ENCODE results near the gene LTN1. TPM values are rescaled to one million over a fixed set of nuclear protein-coding genes. Genes with fewer than 3 reads are reported as not detected.
"Not testable (repeated sequence)": the region's sequence is repeated elsewhere in the genome, so short reads cannot be mapped to it uniquely, and the experiment has no call there.

Gene LTN1
- total RNA-seq, 2 experiments from 2014 or later = 23.5 to 25.9 TPM

DNA sequence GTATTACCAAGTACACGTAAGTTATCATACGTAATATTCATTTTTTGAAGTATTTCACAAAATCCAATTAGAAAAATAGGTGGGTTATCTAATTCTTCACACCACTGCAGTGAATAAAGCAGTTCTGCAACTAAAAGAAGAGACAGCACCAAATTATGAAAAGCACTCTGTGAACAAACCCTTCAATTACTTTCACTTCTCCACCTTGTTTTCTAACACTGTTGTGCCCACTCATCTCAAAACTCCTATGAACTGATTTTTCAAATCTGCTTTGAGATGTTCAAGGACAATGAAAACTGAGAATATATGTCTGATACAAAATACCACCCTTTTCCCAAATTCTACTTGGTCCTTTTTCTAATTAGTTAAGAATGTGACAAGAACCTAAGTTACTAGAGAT is 39.4 kb downstream of the LTN1 start:
- H3K9me3 Mint-ChIP-seq (ENCODE audit: insufficient read depth) = no peaks in the 10 kb centered on the region
- ATAC-seq = no peak
- DNase-seq = no peak
- POLR2A ChIA-PET = no interaction called here
- H3K4me3 Mint-ChIP-seq = no peak overlapping the region
- no peak overlapping the region for H3K27ac Mint-ChIP-seq
- H3K4me1 Mint-ChIP-seq (ENCODE audit: low read depth) = peaks cover 5% of the 10 kb centered on the region
- H3K27me3 Mint-ChIP-seq (ENCODE audit: low read depth) = no peaks in the 10 kb centered on the region
- CTCF ChIA-PET = interaction anchor here (0.7 kb wide), 1 partner anchor 436 kb away, joined by 3 read pairs; no protein-coding TSS in a partner anchor
- peaks cover 54% of the 10 kb centered on the region for H3K36me3 Mint-ChIP-seq (ENCODE audit: low read depth)

- no peak overlapping the region for H3K4me3 Mint-ChIP-seq
- H3K27ac Mint-ChIP-seq = no peak overlapping the region
- ATAC-seq (no peak), DNase-seq (no peak)
- H3K9me3 Mint-ChIP-seq (ENCODE audit: insufficient read depth) = no peaks in the 10 kb centered on the region
- CTCF ChIA-PET = interaction anchor here (1.3 kb wide), 1 partner anchor 87 kb away, joined by 3 read pairs; no protein-coding TSS in a partner anchor
- peaks cover 49% of the 10 kb centered on the region for H3K36me3 Mint-ChIP-seq (ENCODE audit: low read depth)
- POLR2A ChIA-PET = no interaction called here
- no peaks in the 10 kb centered on the region for H3K27me3 Mint-ChIP-seq (ENCODE audit: low read depth)
- H3K4me1 Mint-ChIP-seq (ENCODE audit: low read depth) = peaks cover 5% of the 10 kb centered on the region
Measured at GRCh38 chr21:28952686-28953085, 40.0 kb downstream of the LTN1 start.

GRCh38 chr21:28949318-28949717 is 43.4 kb downstream of the LTN1 start:
- H3K9me3 Mint-ChIP-seq (ENCODE audit: insufficient read depth) = no peaks in the 10 kb centered on the region
- peaks cover 43% of the 10 kb centered on the region for H3K36me3 Mint-ChIP-seq (ENCODE audit: low read depth)
- POLR2A ChIA-PET = no interaction called here

DNA sequence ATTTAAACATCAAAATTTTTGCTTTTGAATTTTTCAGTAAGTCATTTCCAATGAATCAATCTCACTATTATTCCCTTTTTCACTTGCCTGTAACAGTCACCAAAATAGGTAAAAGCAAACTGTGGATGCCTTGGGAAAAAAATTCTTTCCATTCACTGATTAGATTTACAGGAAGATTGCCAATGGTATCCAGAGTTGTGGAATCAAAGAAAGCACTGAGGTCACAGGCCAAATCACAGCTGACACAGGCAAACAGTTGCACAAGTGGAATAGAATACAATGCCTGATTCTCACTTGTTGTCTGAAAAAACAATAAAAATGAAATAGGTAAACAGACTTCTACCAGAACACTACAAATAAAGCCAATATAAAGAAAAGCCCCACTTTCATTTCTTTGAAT is 48.4 kb downstream of the LTN1 start:
- ChIA-PET POLR2A (no interaction called here), CTCF (interaction anchor here (1.2 kb wide), 1 partner anchor 199 kb away, joined by 7 read pairs; no protein-coding TSS in a partner anchor)
- ATAC-seq (no peak), DNase-seq (no peak)
- H3K27ac Mint-ChIP-seq = no peak overlapping the region
- peaks cover 35% of the 10 kb centered on the region for H3K36me3 Mint-ChIP-seq (ENCODE audit: low read depth)
- peaks cover 4% of the 10 kb centered on the region for H3K4me1 Mint-ChIP-seq (ENCODE audit: low read depth)
- H3K4me3 Mint-ChIP-seq = no peak overlapping the region
- H3K9me3 Mint-ChIP-seq (ENCODE audit: insufficient read depth) = no peaks in the 10 kb centered on the region
- no peaks in the 10 kb centered on the region for H3K27me3 Mint-ChIP-seq (ENCODE audit: low read depth)

More at GRCh38 chr21:28949318-28949717, 43.4 kb downstream of the LTN1 start:
- Mint-ChIP-seq H3K27ac (no peak overlapping the region), H3K4me3 (no peak overlapping the region), H3K4me1 (ENCODE audit: low read depth) (peaks cover 5% of the 10 kb centered on the region), H3K27me3 (ENCODE audit: low read depth) (no peaks in the 10 kb centered on the region)
- no peak for DNase-seq
- CTCF ChIA-PET = interaction anchor here (1.0 to 1.6 kb wide), 2 partner anchors 10 to 204 kb away, joined by 4 to 6 read pairs; no protein-coding TSS in a partner anchor
- no peak for ATAC-seq

DNA sequence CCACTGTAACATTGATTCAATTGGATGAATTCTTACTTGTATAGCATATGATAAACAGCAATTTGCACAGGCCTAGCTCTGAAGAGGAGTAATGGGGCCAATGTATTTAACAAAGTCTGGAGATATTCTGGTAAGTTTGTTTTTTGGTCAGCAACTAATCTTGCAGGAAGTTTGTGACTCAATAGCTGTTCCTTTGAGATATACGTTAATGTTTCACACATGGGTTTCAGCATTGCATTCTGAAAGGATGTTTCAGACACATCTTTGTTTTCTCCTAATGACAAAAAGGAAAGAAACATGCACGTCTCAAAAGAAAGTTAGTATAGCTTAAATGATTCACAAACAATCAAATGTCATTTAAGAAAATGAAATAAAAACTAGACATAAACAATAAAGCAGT is 49.0 kb downstream of the LTN1 start:
- Mint-ChIP-seq H3K4me3 (no peak overlapping the region), H3K9me3 (ENCODE audit: insufficient read depth) (no peaks in the 10 kb centered on the region), H3K4me1 (ENCODE audit: low read depth) (peaks cover 4% of the 10 kb centered on the region), H3K27ac (no peak overlapping the region), H3K27me3 (ENCODE audit: low read depth) (no peaks in the 10 kb centered on the region), H3K36me3 (ENCODE audit: low read depth) (peaks cover 37% of the 10 kb centered on the region)
- DNase-seq = no peak
- ChIA-PET POLR2A (interaction anchor here (0.7 kb wide), 1 partner anchor 130 kb away, joined by 3 read pairs; no protein-coding TSS in a partner anchor), CTCF (interaction anchor here (1.2 kb wide), 1 partner anchor 198 kb away, joined by 7 read pairs; no protein-coding TSS in a partner anchor)
- ATAC-seq = no peak

DNA sequence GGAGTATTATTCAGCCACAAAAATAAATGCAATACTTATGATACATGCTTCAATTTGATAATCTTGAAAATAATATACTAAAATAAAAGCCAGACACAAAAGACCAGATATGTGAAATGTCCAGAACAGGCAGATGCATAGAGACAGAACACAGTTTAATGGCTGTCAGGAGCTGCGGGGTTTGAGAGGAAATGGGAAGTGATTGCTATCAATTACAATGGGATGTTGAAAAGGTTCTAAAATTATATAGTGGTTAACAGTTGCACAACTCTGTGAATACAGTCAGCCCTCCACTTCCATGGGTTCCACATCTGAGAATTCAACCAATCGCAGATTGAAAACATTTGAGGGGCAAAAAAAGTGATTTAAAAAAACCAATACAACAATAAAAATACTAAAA is 54.0 kb downstream of the LTN1 start:
- H3K4me1 Mint-ChIP-seq (ENCODE audit: low read depth) = peaks cover 4% of the 10 kb centered on the region
- ChIA-PET POLR2A (interaction anchor here (0.6 kb wide), 1 partner anchor 462 kb away, joined by 3 read pairs; no protein-coding TSS in a partner anchor), CTCF (interaction anchor here (1.0 to 3.4 kb wide), 6 partner anchors 23 to 422 kb away, joined by 3 to 65 read pairs (median 4); no protein-coding TSS in a partner anchor)
- H3K27ac Mint-ChIP-seq = no peak overlapping the region
- no peak overlapping the region for H3K4me3 Mint-ChIP-seq
- peaks cover 42% of the 10 kb centered on the region for H3K36me3 Mint-ChIP-seq (ENCODE audit: low read depth)
- no peak for ATAC-seq
- no peaks in the 10 kb centered on the region for H3K9me3 Mint-ChIP-seq (ENCODE audit: insufficient read depth)
- no peaks in the 10 kb centered on the region for H3K27me3 Mint-ChIP-seq (ENCODE audit: low read depth)
- no peak for DNase-seq

DNA sequence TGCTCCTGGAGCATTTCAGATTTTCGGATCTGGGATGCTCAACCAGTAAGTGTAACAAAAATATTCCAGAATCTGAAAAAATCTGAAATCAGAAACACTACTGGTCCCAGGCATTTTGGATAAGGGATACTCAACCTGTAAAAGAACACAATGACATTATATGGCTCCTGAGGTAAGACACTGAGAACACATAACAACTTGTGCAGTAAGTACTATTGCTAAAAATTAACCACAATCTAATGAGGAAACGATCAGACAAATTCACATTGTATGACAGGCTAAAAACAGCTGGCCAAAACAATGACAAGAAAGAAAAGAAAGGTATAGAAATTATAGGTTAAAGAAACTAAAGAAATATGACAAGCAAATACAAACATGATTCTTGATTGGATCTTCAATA is 54.9 kb downstream of the LTN1 start:
- Mint-ChIP-seq H3K4me1 (ENCODE audit: low read depth) (peaks cover 4% of the 10 kb centered on the region), H3K4me3 (no peak overlapping the region), H3K27ac (no peak overlapping the region), H3K36me3 (ENCODE audit: low read depth) (peaks cover 45% of the 10 kb centered on the region), H3K9me3 (ENCODE audit: insufficient read depth) (no peaks in the 10 kb centered on the region), H3K27me3 (ENCODE audit: low read depth) (no peaks in the 10 kb centered on the region)
- no peak for DNase-seq
- ChIA-PET POLR2A (interaction anchor here (0.6 kb wide), 1 partner anchor 461 kb away, joined by 3 read pairs; no protein-coding TSS in a partner anchor), CTCF (interaction anchor here (1.6 to 1.8 kb wide), 2 partner anchors 22 to 192 kb away, joined by 4 to 8 read pairs; no protein-coding TSS in a partner anchor)
- ATAC-seq = no peak

DNA sequence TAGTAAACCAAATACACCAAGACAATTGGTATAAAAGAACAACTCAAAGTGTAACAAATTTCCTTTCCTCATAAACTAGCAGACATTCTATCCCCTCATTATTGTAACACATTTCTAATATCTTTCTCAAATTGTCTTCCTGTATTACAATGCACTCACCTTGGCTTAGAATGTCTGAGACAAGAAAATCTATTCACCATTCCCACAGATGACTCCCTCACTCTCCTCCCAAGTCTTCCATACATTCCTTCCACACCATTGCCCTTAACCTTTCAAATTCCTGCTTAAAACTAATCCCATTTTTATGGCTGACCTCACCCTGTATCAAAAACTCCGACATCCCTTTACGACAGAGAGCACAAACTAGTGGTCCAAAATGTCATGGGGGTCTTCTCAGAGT is 56.0 kb downstream of the LTN1 start:
- POLR2A ChIA-PET = no interaction called here
- CTCF ChIA-PET = interaction anchor here (1.8 kb wide), 1 partner anchor 191 kb away, joined by 8 read pairs; no protein-coding TSS in a partner anchor

GRCh38 chr21:28936036-28936435 is 56.6 kb downstream of the LTN1 start:
- Mint-ChIP-seq H3K4me3 (no peak overlapping the region), H3K9me3 (ENCODE audit: insufficient read depth) (no peaks in the 10 kb centered on the region), H3K4me1 (ENCODE audit: low read depth) (peaks cover 6% of the 10 kb centered on the region), H3K27me3 (ENCODE audit: low read depth) (no peaks in the 10 kb centered on the region), H3K27ac (no peak overlapping the region), H3K36me3 (ENCODE audit: low read depth) (peaks cover 47% of the 10 kb centered on the region)
- ChIA-PET CTCF (interaction anchor here (1.8 kb wide), 1 partner anchor 190 kb away, joined by 8 read pairs; no protein-coding TSS in a partner anchor), POLR2A (no interaction called here)
- DNase-seq (no peak), ATAC-seq (no peak)

More for the DNA sequence above, 56.0 kb downstream of the LTN1 start:
- Mint-ChIP-seq H3K9me3 (ENCODE audit: insufficient read depth) (no peaks in the 10 kb centered on the region), H3K27me3 (ENCODE audit: low read depth) (no peaks in the 10 kb centered on the region), H3K4me1 (ENCODE audit: low read depth) (peaks cover 6% of the 10 kb centered on the region), H3K27ac (no peak overlapping the region), H3K36me3 (ENCODE audit: low read depth) (peaks cover 41% of the 10 kb centered on the region), H3K4me3 (no peak overlapping the region)
- DNase-seq (no peak), ATAC-seq (no peak)

DNA sequence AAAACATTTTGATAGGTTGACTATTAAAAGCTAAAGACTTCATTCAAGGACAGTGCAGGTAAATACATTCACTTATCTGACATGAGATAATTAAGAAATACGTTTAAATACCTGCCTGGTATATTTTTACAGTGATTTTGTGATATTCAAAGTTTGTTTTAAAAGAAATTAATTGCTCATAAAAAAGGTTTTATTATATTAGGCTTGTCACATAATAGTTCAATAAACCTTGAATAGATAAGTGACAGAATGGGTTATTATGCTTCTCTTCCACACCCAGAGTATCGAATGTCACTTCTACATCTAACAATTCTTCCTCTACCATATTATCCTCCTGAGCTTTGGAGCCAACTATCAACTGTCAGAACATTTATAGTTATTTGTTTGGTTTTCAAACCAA is 60.0 kb downstream of the LTN1 start:
- no peaks in the 10 kb centered on the region for H3K27me3 Mint-ChIP-seq (ENCODE audit: low read depth)
- H3K4me3 Mint-ChIP-seq = no peak overlapping the region
- POLR2A ChIA-PET = no interaction called here
- CTCF ChIA-PET = interaction anchor here (2.3 kb wide), 1 partner anchor 187 kb away, joined by 7 read pairs; no protein-coding TSS in a partner anchor
- H3K27ac Mint-ChIP-seq = no peak overlapping the region
- DNase-seq = no peak
- no peaks in the 10 kb centered on the region for H3K9me3 Mint-ChIP-seq (ENCODE audit: insufficient read depth)
- peaks cover 2% of the 10 kb centered on the region for H3K4me1 Mint-ChIP-seq (ENCODE audit: low read depth)
- H3K36me3 Mint-ChIP-seq (ENCODE audit: low read depth) = peaks cover 46% of the 10 kb centered on the region
- ATAC-seq = no peak

DNA sequence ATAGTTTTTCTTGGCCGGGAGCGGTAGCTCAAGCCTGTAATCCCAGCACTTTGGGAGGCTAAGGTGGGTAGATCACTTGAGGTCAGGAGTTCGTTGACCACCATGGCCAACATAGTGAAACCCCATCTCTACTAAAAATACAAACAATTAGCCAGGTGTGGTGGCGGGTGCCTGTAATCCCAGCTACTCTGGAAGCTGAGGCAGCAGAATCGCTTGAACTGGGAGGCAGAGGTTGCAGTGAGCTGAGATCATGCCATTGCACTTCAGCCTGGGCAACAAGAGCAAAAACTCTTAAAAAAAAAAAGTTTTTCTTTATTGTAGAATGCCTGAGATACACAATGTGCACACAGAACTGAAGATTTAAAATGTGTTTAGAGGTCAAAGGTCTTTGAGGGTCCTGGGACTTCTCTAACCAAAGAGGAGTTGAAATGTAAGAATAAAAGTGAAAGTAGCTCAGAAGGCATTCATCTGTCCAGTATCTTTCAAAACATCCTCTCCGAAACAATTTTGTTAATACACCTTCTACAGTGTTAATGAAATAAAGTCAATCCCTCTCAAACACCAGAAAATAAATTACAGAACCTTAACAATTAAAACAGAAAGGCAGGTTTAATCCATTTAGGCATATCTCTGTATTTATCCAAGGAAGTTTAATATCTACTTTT is 60.8 kb downstream of the LTN1 start:
- CTCF ChIA-PET = interaction anchor here (2.3 kb wide), 1 partner anchor 186 kb away, joined by 7 read pairs; no protein-coding TSS in a partner anchor
- peak overlapping the region; percentile 71 for H3K27ac Mint-ChIP-seq
- H3K9me3 Mint-ChIP-seq (ENCODE audit: insufficient read depth); DNase-seq; H3K4me1 Mint-ChIP-seq (ENCODE audit: low read depth); H3K4me3 Mint-ChIP-seq; ATAC-seq; POLR2A ChIA-PET; H3K27me3 Mint-ChIP-seq (ENCODE audit: low read depth): not testable (repeated sequence)
- peaks cover 48% of the 10 kb centered on the region for H3K36me3 Mint-ChIP-seq (ENCODE audit: low read depth)

Data from activated CD8-positive, alpha-beta T cell treated with anti-CD3 and anti-CD28 coated beads, Interleukin-2, amount 10 ng/mL, durations not matched to agents 7 days and 5 days (primary cell).